K562 (cell line): Measurements from ENCODE around the gene UBXN11. TPM values are rescaled to one million over a fixed set of nuclear protein-coding genes. Genes with fewer than 3 reads are reported as not detected.
A peak's percentile ranks its signal among the peaks of the same experiment; 100 is the strongest.

Source experiments
- ARNT ChIP-seq, 2 experiments: fragments of 450-650 bp; IDR thresholded peaks; 2 replicates each; pipeline ENCODE4 v1.6.1; 2016; ENCODE audit warnings: mild to moderate bottlenecking in 1 of 2
- ATF1 ChIP-seq, 2 experiments: fragments of 450-650 bp in 1 of 2; IDR thresholded peaks; 2 replicates each; pipeline ENCODE4 v1.6.1; 2016; ENCODE audit warnings: missing compliant biosample characterization in 1 of 2, missing genetic modification characterization in 1 of 2
- GABPB1 ChIP-seq: sonication (generic); formaldehyde crosslinking; IDR thresholded peaks from 2 replicates; pipeline ENCODE4 v1.8.0; 2022; ENCODE audit warnings: mild to moderate bottlenecking, missing genetic modification reagents
- HOXB6 ChIP-seq: fragments of 250-450 bp; sonication (Bioruptor Pico); IDR thresholded peaks from 2 replicates; pipeline ENCODE4 v1.5.1; 2022; ENCODE audit warnings: mild to moderate bottlenecking, borderline replicate concordance
- IRF1 ChIP-seq: sonication (generic); formaldehyde crosslinking; IDR thresholded peaks from 2 replicates; pipeline ENCODE4 v1.8.0; 2022; ENCODE audit warnings: missing genetic modification reagents, mild to moderate bottlenecking, borderline replicate concordance
- KDM1A ChIP-seq, 2 experiments: fragments of 450-650 bp; IDR thresholded peaks; 2 replicates each; pipeline ENCODE4 v1.6.1; 2016; ENCODE audit warnings: mild to moderate bottlenecking in 2 of 2
- KLF1 ChIP-seq: fragments of 450-650 bp; IDR thresholded peaks from 2 replicates; pipeline ENCODE4 v1.6.1; 2016; ENCODE audit warnings: missing genetic modification characterization, missing compliant biosample characterization
- MBD2 ChIP-seq: sonication (generic); IDR thresholded peaks from 2 replicates; pipeline ENCODE4 v1.6.1; 2016; ENCODE audit warnings: low read depth, borderline replicate concordance
- POLR2AphosphoS5 ChIP-seq: IDR thresholded peaks from 2 replicates; pipeline ENCODE4 v1.6.1; 2011; ENCODE audit warnings: mild to moderate bottlenecking, low read depth, low read length, moderate library complexity; ENCODE audit not compliant: control insufficient read depth, insufficient read depth
- SMARCA4 ChIP-seq: fragments of 450-650 bp; IDR thresholded peaks from 2 replicates; pipeline ENCODE4 v1.6.1; 2016
- TBL1XR1 ChIP-seq, 2 experiments: IDR thresholded peaks; 2 replicates each; pipeline ENCODE4 v1.6.1; 2012; ENCODE audit warnings: improper control_type of control experiment in 2 of 2, low read length in 2 of 2, mild to moderate bottlenecking in 1 of 2
- TEAD4 ChIP-seq, 2 experiments: sonication (generic) in 1 of 2; formaldehyde crosslinking in 1 of 2; IDR thresholded peaks; 2 replicates each; pipeline versions ENCODE4 v1.6.1 to v1.8.0; 2012 to 2022; ENCODE audit warnings: borderline replicate concordance in 1 of 2, inconsistent platforms in 1 of 2, low read length in 1 of 2, mild to moderate bottlenecking in 1 of 2, missing genetic modification reagents in 1 of 2
- ZBTB49 ChIP-seq: sonication (generic); formaldehyde crosslinking; IDR thresholded peaks from 2 replicates; pipeline ENCODE4 v1.8.0; 2022; ENCODE audit warnings: missing genetic modification reagents, mild to moderate bottlenecking, borderline replicate concordance
- ZNF695 ChIP-seq: fragments of 450-650 bp; formaldehyde crosslinking; IDR thresholded peaks from 2 replicates; pipeline ENCODE4 v1.4.0; 2020; ENCODE audit warnings: mild to moderate bottlenecking, moderate library complexity
- ZSCAN29 ChIP-seq: fragments of 450-650 bp; IDR thresholded peaks from 2 replicates; pipeline ENCODE4 v1.6.1; 2017
- polyA plus RNA-seq, 8 experiments: library from polyadenylated mRNA; depleted of rRNA in 4 of 8; stranded (reverse) in 5 of 8; unstranded in 3 of 8; fragments of >200 nt; fragmentation: Nextera tagmentation in 2 of 8; fragmentation: Illumina TruSeq in 1 of 8; extraction: Ambion mirVana in 2 of 8; extraction: Trizol in 1 of 8; gene quantifications; 2 replicates each; pipeline versions ENCODE4 v1.2.1 to v1.2.3, GENCODE V29; 2011 to 2014; ENCODE audit warnings: inconsistent platforms in 1 of 8, missing spikeins in 1 of 8
- total RNA-seq, 7 experiments: library from RNA; depleted of rRNA in 6 of 7; stranded (reverse); fragments of >200 nt in 6 of 7; fragmentation: Illumina TruSeq in 2 of 7; extraction: Trizol in 2 of 7; gene quantifications; 2 replicates each; pipeline versions ENCODE4 v1.2.1 to v1.2.3, GENCODE V29; 2011 to 2021; ENCODE audit warnings: low replicate concordance in 1 of 7
- TF ChIP-seq, protein P1 (sequence below): fragments of 250-450 bp; sonication (Bioruptor Pico); IDR thresholded peaks from 2 replicates; pipeline ENCODE4 v1.4.0; 2020; ENCODE audit warnings: borderline replicate concordance
- TF ChIP-seq, protein P2 (sequence below): fragments of 450-650 bp; IDR thresholded peaks from 2 replicates; pipeline ENCODE4 v1.6.1; 2016; ENCODE audit warnings: antibody characterized with exemption
- TF ChIP-seq, protein P3 (sequence below): IDR thresholded peaks from 2 replicates; pipeline ENCODE4 v1.6.1; 2011; ENCODE audit warnings: borderline replicate concordance, low read depth, mild to moderate bottlenecking, moderate library complexity, low read length; ENCODE audit not compliant: insufficient read depth, poor library complexity, severe bottlenecking

The UBXN11 gene
- total and polyA plus RNA-seq, 9 of the 15 experiments (the other 6 are each of a cell fraction or from before 2014, with no cell fraction given), result 0.48 to 34.3 (median 11.3) TPM

GRCh38 chr1:26336477-26337205, 30.2 kb upstream of the UBXN11 start (continued):
- no peak for TF ChIP-seq ATF1 (CRISPR knock-in tag; IDR thresholded peaks at IDR 0.05)
- peak; percentile 88 for TF ChIP-seq ATF1 (tag; IDR thresholded peaks at IDR 0.05)
- TF ChIP-seq GABPB1 (CRISPR knock-in tag), result peak; percentile 93
- TF ChIP-seq ARNT (IDR thresholded peaks at IDR 0.05), result no peak; a peak in 1 of 4 replicates
- TF ChIP-seq, protein P1, sequence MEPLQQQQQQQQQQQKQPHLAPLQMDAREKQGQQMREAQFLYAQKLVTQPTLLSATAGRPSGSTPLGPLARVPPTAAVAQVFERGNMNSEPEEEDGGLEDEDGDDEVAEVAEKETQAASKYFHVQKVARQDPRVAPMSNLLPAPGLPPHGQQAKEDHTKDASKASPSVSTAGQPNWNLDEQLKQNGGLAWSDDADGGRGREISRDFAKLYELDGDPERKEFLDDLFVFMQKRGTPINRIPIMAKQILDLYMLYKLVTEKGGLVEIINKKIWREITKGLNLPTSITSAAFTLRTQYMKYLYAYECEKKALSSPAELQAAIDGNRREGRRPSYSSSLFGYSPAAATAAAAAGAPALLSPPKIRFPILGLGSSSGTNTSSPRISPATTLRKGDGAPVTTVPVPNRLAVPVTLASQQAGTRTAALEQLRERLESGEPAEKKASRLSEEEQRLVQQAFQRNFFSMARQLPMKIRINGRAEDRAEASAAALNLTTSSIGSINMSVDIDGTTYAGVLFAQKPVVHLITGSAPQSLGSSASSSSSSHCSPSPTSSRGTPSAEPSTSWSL, result peak; percentile 91; the same call in 1 of the 2 replicates
- no peak for TF ChIP-seq KDM1A (IDR thresholded peaks at IDR 0.05)
- TF ChIP-seq TBL1XR1 (IDR thresholded peaks at IDR 0.05; ENCODE audit: low read length in 2 of 2), result no peak
- no peak; the same call in 1 of the 2 replicates for TF ChIP-seq MBD2
- TF ChIP-seq, protein P2, sequence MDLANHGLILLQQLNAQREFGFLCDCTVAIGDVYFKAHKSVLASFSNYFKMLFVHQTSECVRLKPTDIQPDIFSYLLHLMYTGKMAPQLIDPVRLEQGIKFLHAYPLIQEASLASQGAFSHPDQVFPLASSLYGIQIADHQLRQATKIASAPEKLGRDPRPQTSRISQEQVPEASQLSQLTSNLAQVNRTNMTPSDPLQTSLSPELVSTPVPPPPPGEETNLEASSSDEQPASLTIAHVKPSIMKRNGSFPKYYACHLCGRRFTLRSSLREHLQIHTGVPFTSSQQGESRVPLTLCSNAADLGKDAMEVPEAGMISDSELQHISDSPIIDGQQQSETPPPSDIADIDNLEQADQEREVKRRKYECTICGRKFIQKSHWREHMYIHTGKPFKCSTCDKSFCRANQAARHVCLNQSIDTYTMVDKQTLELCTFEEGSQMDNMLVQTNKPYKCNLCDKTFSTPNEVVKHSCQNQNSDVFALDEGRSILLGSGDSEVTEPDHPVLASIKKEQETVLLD, result peak; percentile 62; the same call in 1 of the 2 replicates
- TF ChIP-seq POLR2AphosphoS5, result no peak
- no peak for TF ChIP-seq ZSCAN29
- TF ChIP-seq IRF1 (CRISPR knock-in tag), result peak; percentile 93
- 0 out of 2 replicates have a peak, but pooled peaks have one; percentile 75 for TF ChIP-seq ZNF695 (CRISPR knock-in tag)
- peak; percentile 47; the same call in 1 of the 2 replicates for TF ChIP-seq HOXB6
- TF ChIP-seq ZBTB49 (CRISPR knock-in tag), result peak; percentile 98
- TF ChIP-seq TEAD4 (IDR thresholded peaks at IDR 0.05; ENCODE audit: low read length), result peak; percentile 50; the same call in 1 of the 2 replicates
- TF ChIP-seq TEAD4 (CRISPR knock-in tag; IDR thresholded peaks at IDR 0.05; ENCODE audit: borderline replicate concordance), result peak; percentile 88; the same call in 1 of the 2 replicates
- TF ChIP-seq KLF1 (tag), result peak; percentile 87
- TF ChIP-seq, protein P3, sequence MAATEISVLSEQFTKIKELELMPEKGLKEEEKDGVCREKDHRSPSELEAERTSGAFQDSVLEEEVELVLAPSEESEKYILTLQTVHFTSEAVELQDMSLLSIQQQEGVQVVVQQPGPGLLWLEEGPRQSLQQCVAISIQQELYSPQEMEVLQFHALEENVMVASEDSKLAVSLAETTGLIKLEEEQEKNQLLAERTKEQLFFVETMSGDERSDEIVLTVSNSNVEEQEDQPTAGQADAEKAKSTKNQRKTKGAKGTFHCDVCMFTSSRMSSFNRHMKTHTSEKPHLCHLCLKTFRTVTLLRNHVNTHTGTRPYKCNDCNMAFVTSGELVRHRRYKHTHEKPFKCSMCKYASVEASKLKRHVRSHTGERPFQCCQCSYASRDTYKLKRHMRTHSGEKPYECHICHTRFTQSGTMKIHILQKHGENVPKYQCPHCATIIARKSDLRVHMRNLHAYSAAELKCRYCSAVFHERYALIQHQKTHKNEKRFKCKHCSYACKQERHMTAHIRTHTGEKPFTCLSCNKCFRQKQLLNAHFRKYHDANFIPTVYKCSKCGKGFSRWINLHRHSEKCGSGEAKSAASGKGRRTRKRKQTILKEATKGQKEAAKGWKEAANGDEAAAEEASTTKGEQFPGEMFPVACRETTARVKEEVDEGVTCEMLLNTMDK, result no peak
- 0 out of 2 replicates have a peak, but pooled peaks have one; percentile 37 for TF ChIP-seq SMARCA4
